ENCODE measurements around the gene LHX5. TPM values are rescaled to one million over a fixed set of nuclear protein-coding genes. Genes with fewer than 3 reads are reported as not detected.
A peak's percentile ranks its signal among the peaks of the same experiment; 100 is the strongest.

LHX5 gene
- total and polyA plus RNA-seq, 10 donors: not detected

- Histone ChIP-seq H3K4me3 (peak overlapping the region in 1 of 8 donors; percentile 22), H3K27ac (no peak overlapping the region), H3K9me3 (peaks cover 0 to 6% (median 0%) of the 10 kb centered on the region in 8 donors), H3K4me1 (peaks cover 0 to 43% (median 8%) of the 10 kb centered on the region in 6 donors), H3K36me3 (no peaks in the 10 kb centered on the region), H3K27me3 (replicated peaks in 1 of 7) (peaks cover 0 to 100% (median 95%) of the 10 kb centered on the region in 7 donors)
- no peak for TF ChIP-seq POLR2AphosphoS5 (IDR thresholded peaks at IDR 0.05)
- no peak for TF ChIP-seq POLR2A (IDR thresholded peaks at IDR 0.05)
- no peak for TF ChIP-seq CTCF (IDR thresholded peaks at IDR 0.05 in 8 of 11, conservative IDR thresholded peaks at IDR 0.05 in 3 of 11)
- intact Hi-C loops (cut with DNase I; ENCODE audit: low total_unique reads): no loop called here
- 2 to 4% (median 3%) methylated on average over 8 to 9 of the region's 9 CpGs for WGBS, 5 donors
- DNase-seq: no peak
Measured at GRCh38 chr12:113473942-113474341, 2.3 kb upstream of the LHX5 start.

- H3K27me3 ChIP-seq (replicated peaks in 1 of 7): peaks cover 0 to 100% (median 95%) of the 10 kb centered on the region in 7 donors
- 12 to 25% (median 16%) methylated on average over 6 of the region's 6 CpGs for WGBS, 5 donors
Measured at GRCh38 chr12:113473400-113473799, 1.7 kb upstream of the LHX5 start.

GRCh38 chr12:113472191-113473121 is 785 bp upstream of the LHX5 start:
- no peak for DNase-seq

More at GRCh38 chr12:113473400-113473799, 1.7 kb upstream of the LHX5 start:
- Histone ChIP-seq H3K36me3 (no peaks in the 10 kb centered on the region), H3K4me3 (no peak overlapping the region), H3K27ac (no peak overlapping the region), H3K9me3 (peaks cover 0 to under 1% (median 0%) of the 10 kb centered on the region in 8 donors), H3K4me1 (peaks cover 0 to 45% (median 10%) of the 10 kb centered on the region in 6 donors)
- intact Hi-C loops (cut with DNase I; ENCODE audit: low total_unique reads): no loop called here
- TF ChIP-seq CTCF (IDR thresholded peaks at IDR 0.05 in 8 of 11, conservative IDR thresholded peaks at IDR 0.05 in 3 of 11) (no peak), POLR2A (IDR thresholded peaks at IDR 0.05) (no peak), POLR2AphosphoS5 (IDR thresholded peaks at IDR 0.05) (no peak)
- DNase-seq: no peak

More at GRCh38 chr12:113472191-113473121, 785 bp upstream of the LHX5 start:
- intact Hi-C loops (cut with DNase I; ENCODE audit: low total_unique reads): no loop called here
- 3 to 7% (median 5%) methylated on average over 37 to 51 of the region's 51 CpGs for WGBS, 5 donors
- Histone ChIP-seq H3K4me1 (peaks cover 9 to 54% (median 20%) of the 10 kb centered on the region in 6 donors), H3K27ac (no peak overlapping the region), H3K9me3 (no peaks in the 10 kb centered on the region), H3K27me3 (replicated peaks in 1 of 7) (peaks cover 0 to 100% (median 95%) of the 10 kb centered on the region in 7 donors), H3K4me3 (no peak overlapping the region), H3K36me3 (no peaks in the 10 kb centered on the region)
- no peak for TF ChIP-seq POLR2A (IDR thresholded peaks at IDR 0.05)
- TF ChIP-seq POLR2AphosphoS5 (IDR thresholded peaks at IDR 0.05): no peak
- no peak for TF ChIP-seq CTCF (IDR thresholded peaks at IDR 0.05 in 8 of 11, conservative IDR thresholded peaks at IDR 0.05 in 3 of 11)

Data from spleen (tissue), 11 donors.